Neural cell (in vitro differentiated cells): ENCODE results near the gene SARS2. TPM values are rescaled to one million over a fixed set of nuclear protein-coding genes. Genes with fewer than 3 reads are reported as not detected.

Experiments used
- H2AFZ ChIP-seq: fragments of 200-600, 300-800 bp; sonication (generic), shearing (Covaris generic); 2 replicates; pipeline ENCODE4 v1.6.0; 2014; ENCODE audit warnings: low read depth, mild to moderate bottlenecking, antibody characterized with exemption, low read length, moderate library complexity
- H3F3A ChIP-seq: fragments of 200-600 bp; shearing (Covaris generic); 2 replicates; pipeline ENCODE4 v1.6.1; 2016; ENCODE audit warnings: mild to moderate bottlenecking, moderate library complexity, mixed read lengths, antibody characterized with exemption, low read length; ENCODE audit not compliant: insufficient read depth, poor library complexity, severe bottlenecking
- H3K27ac ChIP-seq: fragments of 200-600, 300-800 bp; sonication (generic), shearing (Covaris generic); 2 replicates; pipeline ENCODE4 v1.5.1; 2014; ENCODE audit warnings: mild to moderate bottlenecking, low read length, moderate library complexity
- H3K27me3 ChIP-seq: fragments of 300-800, 200-600 bp; sonication (generic), shearing (Covaris generic); 2 replicates; pipeline ENCODE4 v1.6.0; 2014; ENCODE audit warnings: mild to moderate bottlenecking, low read depth, low read length, moderate library complexity; ENCODE audit not compliant: insufficient read depth
- H3K36me3 ChIP-seq: fragments of 300-800, 200-600 bp; sonication (generic), shearing (Covaris generic); 2 replicates; pipeline ENCODE4 v1.5.1; 2014; ENCODE audit warnings: mild to moderate bottlenecking, antibody characterized with exemption, low read length, moderate library complexity; ENCODE audit not compliant: insufficient read depth
- H3K4me2 ChIP-seq: fragments of 300-800, 200-600 bp; sonication (generic), shearing (Covaris generic); 2 replicates; pipeline ENCODE4 v1.6.0; 2014; ENCODE audit warnings: mild to moderate bottlenecking, low read length
- H3K4me3 ChIP-seq: fragments of 300-800, 200-600 bp; sonication (generic), shearing (Covaris generic); 2 replicates; pipeline ENCODE4 v1.5.1; 2014; ENCODE audit warnings: mild to moderate bottlenecking, low read length, moderate library complexity
- H3K79me2 ChIP-seq: fragments of 200-600 bp; shearing (Covaris generic); replicated peaks from 2 replicates; pipeline ENCODE4 v1.6.0; 2014; ENCODE audit warnings: mild to moderate bottlenecking, low read length, moderate library complexity; ENCODE audit not compliant: insufficient read depth
- H3K9ac ChIP-seq: fragments of 300-800, 200-600 bp; sonication (generic), shearing (Covaris generic); 2 replicates; pipeline ENCODE4 v1.6.1; 2016; ENCODE audit warnings: mild to moderate bottlenecking, low read length, mixed read lengths
- H3K9me2 ChIP-seq: fragments of 200-600 bp; shearing (Covaris generic); 2 replicates; pipeline ENCODE4 v1.6.1; 2016; ENCODE audit warnings: mild to moderate bottlenecking, low read length, mixed read lengths; ENCODE audit not compliant: insufficient read depth
- H3K9me3 ChIP-seq: fragments of 200-600, 300-800 bp; sonication (generic), shearing (Covaris generic); 2 replicates; pipeline ENCODE4 v1.6.1; 2016; ENCODE audit warnings: mild to moderate bottlenecking, mixed run types, low read length, moderate library complexity, mixed read lengths
- H4K20me1 ChIP-seq: fragments of 200-600 bp; shearing (Covaris generic); 2 replicates; pipeline ENCODE4 v1.6.1; 2016; ENCODE audit warnings: mild to moderate bottlenecking, mixed run types; ENCODE audit not compliant: insufficient read depth
- EP300 ChIP-seq: fragments of 450-650 bp; conservative IDR thresholded peaks from 2 replicates; pipeline ENCODE4 v1.6.1; 2014; ENCODE audit warnings: antibody characterized with exemption, mild to moderate bottlenecking, moderate library complexity; ENCODE audit not compliant: poor library complexity, severe bottlenecking
- EZH2 ChIP-seq: fragments of 200-600, 300-800 bp; shearing (Covaris generic), sonication (generic); IDR thresholded peaks from 2 replicates; pipeline ENCODE4 v1.6.1; 2014; ENCODE audit warnings: antibody characterized with exemption, low read length, borderline replicate concordance, mild to moderate bottlenecking; ENCODE audit not compliant: insufficient read depth, poor library complexity, severe bottlenecking
- MXI1 ChIP-seq: fragments of 450-650 bp; conservative IDR thresholded peaks from 2 replicates; pipeline ENCODE4 v1.6.1; 2014; ENCODE audit warnings: antibody characterized with exemption, mild to moderate bottlenecking; ENCODE audit not compliant: poor library complexity, severe bottlenecking
- POLR2AphosphoS5 ChIP-seq: IDR thresholded peaks from 2 replicates; pipeline ENCODE4 v1.6.1; 2012
- RAD21 ChIP-seq: fragments of 450-650 bp; conservative IDR thresholded peaks from 2 replicates; pipeline ENCODE4 v1.6.1; 2014; ENCODE audit warnings: antibody characterized with exemption, mild to moderate bottlenecking, moderate library complexity
- SMC3 ChIP-seq: fragments of 450-650 bp; conservative IDR thresholded peaks from 2 replicates; pipeline ENCODE4 v1.6.1; 2014; ENCODE audit warnings: antibody characterized with exemption, mild to moderate bottlenecking, moderate library complexity; ENCODE audit not compliant: poor library complexity
- TAF1 ChIP-seq: IDR thresholded peaks from 2 replicates; pipeline ENCODE4 v1.6.1; 2012; ENCODE audit warnings: low read depth
- polyA plus RNA-seq: library from polyadenylated mRNA; depleted of rRNA; stranded (reverse); fragments of >200 nt; gene quantifications from 2 replicates; pipeline ENCODE4 v1.2.3, GENCODE V29; 2014
- TF ChIP-seq, protein P1 (sequence below): fragments of 450-650 bp; IDR thresholded peaks from 2 replicates; pipeline ENCODE4 v1.5.1; 2014; ENCODE audit warnings: antibody characterized with exemption, mild to moderate bottlenecking, moderate library complexity; ENCODE audit not compliant: poor library complexity, severe bottlenecking
- TF ChIP-seq, protein P2 (sequence below): IDR thresholded peaks from 2 replicates; pipeline ENCODE4 v1.6.1; 2012; ENCODE audit warnings: borderline replicate concordance

SARS2 gene
- polyA plus RNA-seq, 1 donor from 2014 or later = 14.6 TPM

DNA sequence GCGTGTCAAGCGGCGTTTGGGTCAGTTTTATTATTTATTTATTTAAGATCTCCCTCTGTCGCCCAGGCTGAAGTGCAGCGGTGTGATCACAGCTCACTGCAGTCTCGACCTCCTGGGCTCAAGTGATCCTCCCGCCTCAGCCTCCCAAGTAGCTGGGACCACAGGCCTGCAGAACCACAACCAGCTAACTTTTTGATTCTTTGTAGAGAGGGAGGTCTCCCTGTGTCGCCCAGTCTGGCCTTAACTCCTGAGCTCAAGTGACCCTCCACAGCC is 894 bp upstream of the SARS2 start:
- H3K79me2 ChIP-seq = peaks cover 12% of the 10 kb centered on the region
- no peaks in the 10 kb centered on the region for H4K20me1 ChIP-seq
- no peaks in the 10 kb centered on the region for H3K9me2 ChIP-seq
- no peaks in the 10 kb centered on the region for H3K27me3 ChIP-seq
- no peaks in the 10 kb centered on the region for H3K36me3 ChIP-seq
- no peak overlapping the region for H2AFZ ChIP-seq
- H3K4me2 ChIP-seq = peak overlapping the region; percentile 90
- H3K9ac ChIP-seq = peak overlapping the region; percentile 80
- H3K27ac ChIP-seq = no peak overlapping the region
- no peak for TF ChIP-seq TAF1
- TF ChIP-seq, protein P1, sequence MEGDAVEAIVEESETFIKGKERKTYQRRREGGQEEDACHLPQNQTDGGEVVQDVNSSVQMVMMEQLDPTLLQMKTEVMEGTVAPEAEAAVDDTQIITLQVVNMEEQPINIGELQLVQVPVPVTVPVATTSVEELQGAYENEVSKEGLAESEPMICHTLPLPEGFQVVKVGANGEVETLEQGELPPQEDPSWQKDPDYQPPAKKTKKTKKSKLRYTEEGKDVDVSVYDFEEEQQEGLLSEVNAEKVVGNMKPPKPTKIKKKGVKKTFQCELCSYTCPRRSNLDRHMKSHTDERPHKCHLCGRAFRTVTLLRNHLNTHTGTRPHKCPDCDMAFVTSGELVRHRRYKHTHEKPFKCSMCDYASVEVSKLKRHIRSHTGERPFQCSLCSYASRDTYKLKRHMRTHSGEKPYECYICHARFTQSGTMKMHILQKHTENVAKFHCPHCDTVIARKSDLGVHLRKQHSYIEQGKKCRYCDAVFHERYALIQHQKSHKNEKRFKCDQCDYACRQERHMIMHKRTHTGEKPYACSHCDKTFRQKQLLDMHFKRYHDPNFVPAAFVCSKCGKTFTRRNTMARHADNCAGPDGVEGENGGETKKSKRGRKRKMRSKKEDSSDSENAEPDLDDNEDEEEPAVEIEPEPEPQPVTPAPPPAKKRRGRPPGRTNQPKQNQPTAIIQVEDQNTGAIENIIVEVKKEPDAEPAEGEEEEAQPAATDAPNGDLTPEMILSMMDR = no peak
- TF ChIP-seq MXI1 = no peak
- TF ChIP-seq, protein P2, sequence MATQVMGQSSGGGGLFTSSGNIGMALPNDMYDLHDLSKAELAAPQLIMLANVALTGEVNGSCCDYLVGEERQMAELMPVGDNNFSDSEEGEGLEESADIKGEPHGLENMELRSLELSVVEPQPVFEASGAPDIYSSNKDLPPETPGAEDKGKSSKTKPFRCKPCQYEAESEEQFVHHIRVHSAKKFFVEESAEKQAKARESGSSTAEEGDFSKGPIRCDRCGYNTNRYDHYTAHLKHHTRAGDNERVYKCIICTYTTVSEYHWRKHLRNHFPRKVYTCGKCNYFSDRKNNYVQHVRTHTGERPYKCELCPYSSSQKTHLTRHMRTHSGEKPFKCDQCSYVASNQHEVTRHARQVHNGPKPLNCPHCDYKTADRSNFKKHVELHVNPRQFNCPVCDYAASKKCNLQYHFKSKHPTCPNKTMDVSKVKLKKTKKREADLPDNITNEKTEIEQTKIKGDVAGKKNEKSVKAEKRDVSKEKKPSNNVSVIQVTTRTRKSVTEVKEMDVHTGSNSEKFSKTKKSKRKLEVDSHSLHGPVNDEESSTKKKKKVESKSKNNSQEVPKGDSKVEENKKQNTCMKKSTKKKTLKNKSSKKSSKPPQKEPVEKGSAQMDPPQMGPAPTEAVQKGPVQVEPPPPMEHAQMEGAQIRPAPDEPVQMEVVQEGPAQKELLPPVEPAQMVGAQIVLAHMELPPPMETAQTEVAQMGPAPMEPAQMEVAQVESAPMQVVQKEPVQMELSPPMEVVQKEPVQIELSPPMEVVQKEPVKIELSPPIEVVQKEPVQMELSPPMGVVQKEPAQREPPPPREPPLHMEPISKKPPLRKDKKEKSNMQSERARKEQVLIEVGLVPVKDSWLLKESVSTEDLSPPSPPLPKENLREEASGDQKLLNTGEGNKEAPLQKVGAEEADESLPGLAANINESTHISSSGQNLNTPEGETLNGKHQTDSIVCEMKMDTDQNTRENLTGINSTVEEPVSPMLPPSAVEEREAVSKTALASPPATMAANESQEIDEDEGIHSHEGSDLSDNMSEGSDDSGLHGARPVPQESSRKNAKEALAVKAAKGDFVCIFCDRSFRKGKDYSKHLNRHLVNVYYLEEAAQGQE = no peak
- TF ChIP-seq EP300 = no peak
- TF ChIP-seq EZH2 = no peak
- TF ChIP-seq RAD21 = no peak
- no peak for TF ChIP-seq POLR2AphosphoS5
- TF ChIP-seq SMC3 = no peak
- H3K4me3 ChIP-seq = peak overlapping the region; percentile 71
- H3F3A ChIP-seq = no peaks in the 10 kb centered on the region
- no peaks in the 10 kb centered on the region for H3K9me3 ChIP-seq

DNA sequence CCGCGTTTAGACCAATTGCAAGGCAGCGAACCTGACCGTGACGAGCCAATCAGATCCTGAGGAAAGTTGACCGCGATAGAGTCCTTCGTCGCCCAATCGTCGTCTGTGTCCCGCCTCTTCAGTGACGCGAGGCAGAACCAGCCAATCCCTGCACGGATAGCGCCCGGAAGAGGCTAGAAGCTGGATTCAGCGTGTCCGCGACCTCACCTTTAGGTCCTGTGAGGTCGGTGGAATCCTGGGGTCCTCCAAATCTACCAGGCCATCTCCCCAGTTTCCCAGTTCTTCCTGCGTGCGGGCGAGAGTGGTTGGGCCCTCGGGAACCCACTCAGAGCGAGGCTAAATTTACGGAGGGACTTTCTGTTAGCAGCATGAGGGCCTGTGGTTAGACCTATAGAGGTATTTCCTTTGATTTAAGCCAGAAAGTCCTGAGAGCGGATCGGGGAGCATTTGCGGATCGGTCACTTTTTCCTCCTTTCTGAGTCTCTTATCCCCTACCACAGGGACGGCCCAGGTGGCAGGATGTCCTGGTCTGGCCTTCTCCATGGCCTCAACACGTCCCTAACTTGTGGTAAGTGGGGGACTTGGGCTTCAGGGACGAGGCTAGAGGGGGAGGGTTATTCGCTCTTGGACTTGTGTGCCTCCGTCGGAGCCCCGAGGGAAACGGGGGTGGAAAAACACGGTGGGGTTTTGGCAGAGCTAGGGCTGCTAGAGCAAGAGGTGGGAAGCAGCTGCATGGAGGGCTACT is 385 bp upstream of the SARS2 start, which contains the start of gene MRPS12:
TSS of gene MRPS12 (plus strand) at position 169 of the 745 bp plus-strand sequence. CDS start at position 520, 351 bp downstream.
- TF ChIP-seq EZH2 (no peak), EP300 (no peak), TAF1 (no peak), SMC3 (no peak), POLR2AphosphoS5 (peak; percentile 55), MXI1 (peak; percentile 93), RAD21 (no peak)
- TF ChIP-seq, protein P1 = no peak
- TF ChIP-seq, protein P2 = no peak
- Histone ChIP-seq H3K27ac (peak within 1 kb of the TSS; percentile 86), H3K4me2 (peak within 1 kb of the TSS; percentile 90), H2AFZ (peak within 1 kb of the TSS; percentile 61), H3F3A (no peaks in the 10 kb centered on the region), H3K9me3 (no peaks in the 10 kb centered on the region), H3K9me2 (no peaks in the 10 kb centered on the region), H3K79me2 (peaks cover 12% of the 10 kb centered on the region), H3K36me3 (no peaks in the 10 kb centered on the region), H3K9ac (peak within 1 kb of the TSS; percentile 80), H3K27me3 (no peaks in the 10 kb centered on the region), H4K20me1 (no peaks in the 10 kb centered on the region), H3K4me3 (peak within 1 kb of the TSS; percentile 71)
